ENCODE measurements around the gene ZNF664.

The ZNF664 gene

GRCh38 chr12:123990511-123990910 is 17.5 kb downstream of the ZNF664 start:
- no peak for DNase-seq (ENCODE audit: low read depth)

- no peak for DNase-seq (ENCODE audit: low read depth)
Observed at GRCh38 chr12:123991372-123991951, 18.4 kb downstream of the ZNF664 start.

- DNase-seq (ENCODE audit: low read depth), result no peak
Observed at GRCh38 chr12:123992118-123992825, 19.3 kb downstream of the ZNF664 start.

GRCh38 chr12:123995023-123995748 is 22.2 kb downstream of the ZNF664 start:
- no peak for DNase-seq (ENCODE audit: low read depth)

- no peak for DNase-seq (ENCODE audit: low read depth)
Observed at GRCh38 chr12:123996581-123996980, 23.6 kb downstream of the ZNF664 start.

- DNase-seq (ENCODE audit: low read depth), result no peak
Observed at GRCh38 chr12:123997033-123997822, 24.2 kb downstream of the ZNF664 start.

GRCh38 chr12:123997908-123998307 is 24.9 kb downstream of the ZNF664 start:
- no peak for DNase-seq (ENCODE audit: low read depth)

- DNase-seq (ENCODE audit: low read depth), result no peak
Observed at GRCh38 chr12:123998344-123998990, 25.5 kb downstream of the ZNF664 start.

- no peak for DNase-seq (ENCODE audit: low read depth)
Observed at GRCh38 chr12:123998991-123999359, 26.0 kb downstream of the ZNF664 start.

- no peak for DNase-seq (ENCODE audit: low read depth)
Observed at GRCh38 chr12:124000111-124000510, 27.1 kb downstream of the ZNF664 start.

- no peak for DNase-seq (ENCODE audit: low read depth)
Observed at GRCh38 chr12:124001343-124001742, 28.3 kb downstream of the ZNF664 start.

- DNase-seq (ENCODE audit: low read depth), result no peak
Observed at GRCh38 chr12:124002021-124002644, 29.1 kb downstream of the ZNF664 start.

GRCh38 chr12:124002654-124003053 is 29.6 kb downstream of the ZNF664 start:
- DNase-seq (ENCODE audit: low read depth), result no peak

- DNase-seq (ENCODE audit: low read depth), result no peak
Observed at GRCh38 chr12:124004233-124004875, 31.3 kb downstream of the ZNF664 start.

GRCh38 chr12:124006085-124006845 is 33.2 kb downstream of the ZNF664 start:
- DNase-seq (ENCODE audit: low read depth), result no peak

GRCh38 chr12:124006846-124007713 is 34.1 kb downstream of the ZNF664 start:
- no peak for DNase-seq (ENCODE audit: low read depth)

- DNase-seq (ENCODE audit: low read depth), result no peak
Observed at GRCh38 chr12:124007826-124008570, 35.0 kb downstream of the ZNF664 start.

GRCh38 chr12:124008595-124008994 is 35.6 kb downstream of the ZNF664 start:
- no peak for DNase-seq (ENCODE audit: low read depth)

- no peak for DNase-seq (ENCODE audit: low read depth)
Observed at GRCh38 chr12:124009781-124010180, 36.8 kb downstream of the ZNF664 start.

Data from stimulated activated CD8-positive, alpha-beta memory T cell treated with anti-CD3 and anti-CD28 coated beads, Interleukin-4, amount 100 ng/mL, for 24 hours (primary cell).